Left colon (tissue), 2 donors: ENCODE data around the gene NUP160. TPM values are rescaled to one million over a fixed set of nuclear protein-coding genes. Genes with fewer than 3 reads are reported as not detected.
"Not testable (repeated sequence)": the region's sequence is repeated elsewhere in the genome, so short reads cannot be mapped to it uniquely, and the experiment has no call there.

Experiments used
- ATAC-seq: fragments of 200-7000 bp; cut with Tn5 transposase; one replicate; pipeline ENCODE4 v1.9.1; 2020; ENCODE audit warnings: mild to moderate bottlenecking, moderate library complexity
- DNase-seq, 2 donors: peaks; one replicate each; pipeline ENCODE4 v3.0.0-alpha.2; 2020
- intact Hi-C, 2 donors: fragments of 100-400 bp; cut with DNase I in 1 of 2; cut with micrococcal nuclease in 1 of 2; formaldehyde crosslinking; loops; one replicate each; pipeline versions ENCODE4 v1.11.2 to v1.14.0; 2022; cut with DNase I, micrococcal nuclease
- total RNA-seq, 2 donors: library from RNA; stranded (reverse); fragmentation: NEBNext Ultra II Directional; extraction: Animal tissue kit (Norgen Biotek cat#: 25700); gene quantifications; one replicate each; pipeline ENCODE4 v1.2.1, GENCODE V29; 2021
- donor health status: DM: no; HTN: no; CAD: no.
- donor health status: DM: yes; HTN: yes; CAD: no.

The NUP160 gene
- total RNA-seq, 2 donors from 2014 or later: 17.2 to 23.4 TPM

DNA sequence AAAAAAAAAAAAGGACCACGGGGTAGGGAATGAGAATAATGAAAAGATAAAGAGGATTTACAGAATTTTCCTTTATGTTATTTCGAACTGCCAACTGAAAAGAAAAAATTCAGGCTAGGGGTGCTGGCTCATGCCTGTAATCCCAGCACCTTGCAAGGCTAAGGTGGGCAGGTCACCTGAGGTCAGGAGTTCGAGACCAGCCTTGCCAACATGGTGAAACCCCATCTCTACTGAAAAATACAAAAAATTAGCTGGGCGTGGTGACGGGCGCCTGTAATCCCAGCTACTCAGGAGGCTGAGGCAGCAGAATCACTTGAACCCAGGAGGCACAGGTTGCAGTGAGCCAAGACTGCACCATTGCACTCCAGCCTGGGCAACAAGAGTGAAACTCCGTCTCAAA lies 105.7 kb downstream of the NUP160 start:
- intact Hi-C loops, ATAC-seq: not testable (repeated sequence)

DNA sequence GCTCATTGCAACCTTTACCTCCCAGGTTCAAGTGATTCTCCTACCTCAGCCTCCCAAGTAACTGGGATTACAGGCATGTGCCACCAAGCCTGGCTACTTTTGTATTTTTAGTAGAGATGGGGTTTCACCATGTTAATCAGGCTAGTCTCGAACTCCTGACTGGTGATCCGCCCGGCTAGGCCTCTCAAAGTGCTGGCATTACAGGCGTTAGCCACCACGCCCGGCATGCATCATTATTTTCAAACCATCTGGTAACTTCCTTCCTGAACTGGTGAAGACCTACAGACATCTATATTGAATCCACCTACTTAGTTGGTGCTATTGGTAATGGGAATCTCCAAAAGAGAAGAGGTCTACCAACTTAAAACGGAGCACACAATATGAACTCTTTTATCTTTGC lies 110.3 kb downstream of the NUP160 start:
- ATAC-seq, DNase-seq, intact Hi-C loops: not testable (repeated sequence)

More for the DNA sequence above, 105.7 kb downstream of the NUP160 start:
- DNase-seq: not testable (repeated sequence)

DNA sequence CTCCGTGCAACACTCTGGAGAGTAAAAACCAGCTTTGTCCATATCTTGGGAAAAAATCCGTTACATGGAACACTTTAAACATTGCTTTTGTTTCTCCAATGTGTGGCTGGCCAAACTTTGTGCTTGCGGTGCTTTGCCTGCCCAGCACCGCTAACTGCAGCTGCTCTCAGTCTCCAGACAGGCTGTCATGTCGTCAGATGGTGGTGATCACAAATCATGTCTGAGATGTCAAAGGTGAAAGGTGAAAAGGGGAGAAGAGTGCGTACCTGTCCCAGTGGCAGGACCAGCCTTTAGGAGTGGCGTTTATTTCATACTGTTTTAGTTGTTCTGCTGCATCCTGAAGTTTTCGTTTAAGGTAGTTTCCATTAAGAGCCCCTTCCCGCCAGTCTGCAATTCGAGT lies 115.9 kb downstream of the NUP160 start:
- intact Hi-C loops: no loop called here
- ATAC-seq (no peak), DNase-seq (no peak)

DNA sequence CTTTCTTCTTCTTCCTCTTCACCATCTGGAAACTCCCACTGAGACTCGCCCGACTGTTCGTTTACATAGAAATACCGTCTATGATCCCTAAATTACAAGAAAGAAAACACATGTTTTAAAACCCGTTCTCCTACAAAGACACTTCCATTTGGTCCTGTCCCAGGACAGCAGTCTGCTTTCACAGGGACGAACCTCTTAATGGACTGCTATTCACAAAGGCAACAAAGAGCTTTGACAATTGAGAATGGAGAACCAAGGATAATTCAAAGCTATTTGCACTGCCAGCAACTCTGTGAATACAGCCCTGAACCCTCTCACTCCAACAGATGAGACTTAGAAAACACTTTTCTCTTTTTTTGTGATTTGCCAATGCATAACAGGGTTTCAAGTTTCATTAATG lies 116.7 kb downstream of the NUP160 start:
- DNase-seq (no peak), ATAC-seq (no peak)
- intact Hi-C loops: no loop called here

Other genes starting within 250 kb of the NUP160 start
- 100 to 1,000 TPM; 131 to 155 TPM for gene MTCH2, start 205.8 kb downstream of the NUP160 start, total RNA-seq
- gene AGBL2, start 133.0 kb downstream of the NUP160 start, total RNA-seq: 1 to 10 TPM; 2.3 to 2.9 TPM
- 10 to 100 TPM; 59.5 to 62.6 TPM for gene FNBP4, start 81.0 kb downstream of the NUP160 start, total RNA-seq
- gene PTPRJ, start 132.2 kb upstream of the NUP160 start, total RNA-seq: 10 to 100 TPM; 38.5 to 58.9 TPM